GM12878 (cell line): Measurements from ENCODE around the gene ATG9B. TPM values are rescaled to one million over a fixed set of nuclear protein-coding genes. Genes with fewer than 3 reads are reported as not detected.
A peak's percentile ranks its signal among the peaks of the same experiment; 100 is the strongest.

ENCODE experiments used
- ATAC-seq: fragments of 200-7000 bp; cut with Tn5 transposase; 3 replicates; pipeline ENCODE4 v1.9.1; 2020; ENCODE audit warnings: mild to moderate bottlenecking, moderate library complexity
- BruUV-seq: library from RNA; stranded (reverse); fragments of 400-500 nt; replicated peaks from 2 replicates; lab custom pipeline; 2021; lab: Mats Ljungman, UMichigan
- CTCF ChIA-PET: fragments of 300-600 bp; sonication (Branson Sonifier 250); formaldehyde crosslinking; extraction: SDS; loops from one replicate; lab custom pipeline; 2021; ENCODE audit warnings: inconsistent platforms; lab: Yijun Ruan, JAX
- POLR2A ChIA-PET: fragments of 350-600 bp; formaldehyde crosslinking; extraction: SDS; loops from one replicate; lab custom pipeline; 2021; ENCODE audit warnings: inconsistent platforms; lab: Charles Lee
- RAD21 ChIA-PET: fragments of 300-600 bp; sonication (Branson Sonifier 250); formaldehyde crosslinking; loops from one replicate; lab custom pipeline; 2023; ENCODE audit warnings: antibody characterized with exemption; ENCODE audit not compliant: unreplicated experiment; lab: Charles Lee
- SMC1A ChIA-PET: fragments of 300-600 bp; sonication (Branson Sonifier 250); formaldehyde crosslinking; loops from one replicate; lab custom pipeline; 2023; ENCODE audit not compliant: unreplicated experiment, uncharacterized antibody; lab: Charles Lee
- DNase-seq: peaks from one replicate; pipeline ENCODE4 v3.0.0-alpha.2; 2011; ENCODE audit warnings: low read depth, low spot score
- FAIRE-seq: peaks from 3 replicates; lab custom pipeline; 2011; peaks lifted over from hg19 to GRCh38; lab: Jason Lieb, UNC
- H2AFZ ChIP-seq: 2 replicates; pipeline ENCODE4 v1.6.0; 2011; ENCODE audit warnings: low read depth, low read length, control low read depth; ENCODE audit not compliant: control insufficient read depth
- H3K27ac ChIP-seq: 2 replicates; pipeline ENCODE4 v1.5.1; 2011; ENCODE audit warnings: control low read depth; ENCODE audit not compliant: control insufficient read depth, insufficient read depth
- H3K27me3 ChIP-seq, 2 experiments: replicated peaks in 1 of 2; 2 replicates each; pipeline versions ENCODE4 v1.6.0 to v1.6.1; 2011; ENCODE audit warnings: low read length in 1 of 2; ENCODE audit not compliant: control insufficient read depth in 2 of 2, insufficient read depth in 2 of 2
- H3K36me3 ChIP-seq, 2 experiments: 2 replicates each; pipeline ENCODE4 v1.5.1; 2011; ENCODE audit warnings: low read length in 1 of 2; ENCODE audit not compliant: control insufficient read depth in 2 of 2, insufficient read depth in 2 of 2
- H3K4me1 ChIP-seq: 2 replicates; pipeline ENCODE4 v1.6.1; 2011; ENCODE audit warnings: mild to moderate bottlenecking, low read length, moderate library complexity, mixed read lengths; ENCODE audit not compliant: control insufficient read depth, insufficient read depth
- H3K4me2 ChIP-seq: 2 replicates; pipeline ENCODE4 v1.6.0; 2011; ENCODE audit warnings: control low read depth; ENCODE audit not compliant: control insufficient read depth, insufficient read depth
- H3K4me3 ChIP-seq: fragments of 200-600 bp; sonication (generic); 2 replicates; pipeline ENCODE4 v1.5.1; 2016
- H3K79me2 ChIP-seq: 2 replicates; pipeline ENCODE4 v1.6.0; 2011; ENCODE audit warnings: low read length; ENCODE audit not compliant: control insufficient read depth, insufficient read depth
- H3K9ac ChIP-seq: 2 replicates; pipeline ENCODE4 v1.8.0; 2011; ENCODE audit warnings: low read length, control low read depth, mixed read lengths; ENCODE audit not compliant: control insufficient read depth, insufficient read depth
- H3K9me3 ChIP-seq: replicated peaks from 3 replicates; pipeline ENCODE4 v1.5.1; 2011; ENCODE audit warnings: mild to moderate bottlenecking, low read length; ENCODE audit not compliant: control insufficient read depth, insufficient read depth
- H4K20me1 ChIP-seq: 2 replicates; pipeline ENCODE4 v1.6.0; 2011; ENCODE audit not compliant: control insufficient read depth, insufficient read depth
- CREB1 ChIP-seq: IDR thresholded peaks from 2 replicates; pipeline ENCODE4 v1.6.1; 2012; ENCODE audit warnings: low read depth, mild to moderate bottlenecking, inconsistent platforms
- EZH2 ChIP-seq: IDR thresholded peaks from 2 replicates; pipeline ENCODE4 v1.6.1; 2012; ENCODE audit warnings: low read depth, mild to moderate bottlenecking, control low read depth, inconsistent platforms, low read length, borderline replicate concordance; ENCODE audit not compliant: control insufficient read depth
- GATAD2B ChIP-seq: fragments of 450-650 bp; conservative IDR thresholded peaks from 2 replicates; pipeline ENCODE4 v1.6.1; 2017; ENCODE audit warnings: low read depth, mild to moderate bottlenecking, moderate library complexity
- MYB ChIP-seq: fragments of 150-350 bp; IDR thresholded peaks from 2 replicates; pipeline ENCODE4 v1.6.1; 2014; ENCODE audit warnings: mild to moderate bottlenecking, low read depth, low read length, borderline replicate concordance
- NBN ChIP-seq: fragments of 450-650 bp; IDR thresholded peaks from 2 replicates; pipeline ENCODE4 v1.6.1; 2016
- NFYB ChIP-seq: IDR thresholded peaks from 2 replicates; pipeline ENCODE4 v1.6.1; 2011; ENCODE audit warnings: low read depth, mild to moderate bottlenecking, low read length, improper control_type of control experiment, moderate library complexity; ENCODE audit not compliant: insufficient read depth
- SMAD1 ChIP-seq: fragments of 450-650 bp; IDR thresholded peaks from 2 replicates; pipeline ENCODE4 v1.6.1; 2018; ENCODE audit warnings: mild to moderate bottlenecking, low read depth; ENCODE audit not compliant: partially characterized antibody
- WGBS: methylation state at CpG from one replicate; pipeline ENCODE4 v1.1.6; 2016; ENCODE audit warnings: low lambda C conversion rate; ENCODE audit not compliant: insufficient replicate concordance, insufficient coverage; ENCODE audit errors: missing lambda C conversion rate; 5-methylcytosine and 5-hydroxymethylcytosine counted together
- in situ Hi-C: fragments of 300-500 bp; cut with MboI; formaldehyde crosslinking; loops from 9 replicates; pipeline ENCODE4 v1.14.3; 2018; ENCODE audit warnings: mixed read lengths
- intact Hi-C: fragments of 100-400 bp; cut with micrococcal nuclease; formaldehyde crosslinking; loops from one replicate; pipeline ENCODE4 v1.14.2; 2022; ENCODE audit not compliant: unreplicated experiment
- polyA plus RNA-seq, 11 experiments: library from polyadenylated mRNA; depleted of rRNA in 4 of 11; unstranded in 6 of 11; stranded (reverse) in 5 of 11; fragments of >200 nt; fragmentation: Nextera tagmentation in 4 of 11; fragmentation: Illumina TruSeq in 1 of 11; extraction: Ambion mirVana in 4 of 11; extraction: Trizol in 1 of 11; gene quantifications; 1 replicate in 1 of 11; 2 replicates in 10 of 11; pipeline versions ENCODE4 v1.2.1 to v1.2.3, GENCODE V29; 2011 to 2016; ENCODE audit warnings: inconsistent platforms in 2 of 11, missing spikeins in 2 of 11, low read depth in 1 of 11
- total RNA-seq, 4 experiments: library from RNA; depleted of rRNA in 3 of 4; stranded (reverse); fragments of >200 nt in 3 of 4; fragmentation: Illumina TruSeq in 1 of 4; extraction: Trizol in 1 of 4; gene quantifications; 2 replicates each; pipeline versions ENCODE4 v1.2.1 to v1.2.3, GENCODE V29; 2013 to 2021
- TF ChIP-seq, protein P1 (sequence below): fragments of 450-650 bp; IDR thresholded peaks from 2 replicates; pipeline ENCODE4 v1.6.1; 2016; ENCODE audit warnings: mild to moderate bottlenecking, moderate library complexity, borderline replicate concordance

ATG9B gene
- total and polyA plus RNA-seq, 10 of the 15 experiments (the other 5 are each of a cell fraction or from before 2014, with no cell fraction given): 0.01 to 0.83 (median 0.12) TPM; not detected in 2

DNA sequence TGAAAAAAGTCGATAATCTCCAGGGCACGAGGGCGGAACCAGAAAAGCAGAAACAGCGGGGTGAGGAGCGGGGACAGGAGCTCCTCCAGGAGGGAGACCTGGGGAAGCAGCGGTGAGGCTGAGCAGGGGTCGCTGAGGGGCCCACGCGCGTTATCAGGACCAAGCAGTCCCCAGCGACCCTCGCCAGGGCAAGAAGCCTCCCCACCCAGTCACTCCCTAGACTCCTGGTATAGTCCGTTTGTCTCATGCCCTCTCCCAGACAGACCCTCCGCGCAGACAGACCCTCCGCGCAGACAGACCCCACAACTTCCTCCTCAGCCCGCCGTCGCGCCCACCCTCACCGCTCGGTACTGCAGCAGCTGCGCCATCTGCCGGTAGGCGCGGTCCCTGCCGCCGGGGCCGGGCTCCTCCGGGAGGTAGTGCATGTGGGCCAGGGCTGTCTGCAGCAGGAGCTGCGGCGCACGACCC is 6.3 kb downstream of the ATG9B start (continued):
- 0 out of 2 replicates have a peak, but pooled peaks have one; percentile 11 for TF ChIP-seq NBN
- 0 out of 2 replicates have a peak, but pooled peaks have one; percentile 49 for TF ChIP-seq GATAD2B
- TF ChIP-seq MYB: no peak
- TF ChIP-seq EZH2: no peak
- TF ChIP-seq CREB1: 0 out of 2 replicates have a peak, but pooled peaks have one; percentile 10
- no peak for TF ChIP-seq SMAD1
- TF ChIP-seq, protein P1, sequence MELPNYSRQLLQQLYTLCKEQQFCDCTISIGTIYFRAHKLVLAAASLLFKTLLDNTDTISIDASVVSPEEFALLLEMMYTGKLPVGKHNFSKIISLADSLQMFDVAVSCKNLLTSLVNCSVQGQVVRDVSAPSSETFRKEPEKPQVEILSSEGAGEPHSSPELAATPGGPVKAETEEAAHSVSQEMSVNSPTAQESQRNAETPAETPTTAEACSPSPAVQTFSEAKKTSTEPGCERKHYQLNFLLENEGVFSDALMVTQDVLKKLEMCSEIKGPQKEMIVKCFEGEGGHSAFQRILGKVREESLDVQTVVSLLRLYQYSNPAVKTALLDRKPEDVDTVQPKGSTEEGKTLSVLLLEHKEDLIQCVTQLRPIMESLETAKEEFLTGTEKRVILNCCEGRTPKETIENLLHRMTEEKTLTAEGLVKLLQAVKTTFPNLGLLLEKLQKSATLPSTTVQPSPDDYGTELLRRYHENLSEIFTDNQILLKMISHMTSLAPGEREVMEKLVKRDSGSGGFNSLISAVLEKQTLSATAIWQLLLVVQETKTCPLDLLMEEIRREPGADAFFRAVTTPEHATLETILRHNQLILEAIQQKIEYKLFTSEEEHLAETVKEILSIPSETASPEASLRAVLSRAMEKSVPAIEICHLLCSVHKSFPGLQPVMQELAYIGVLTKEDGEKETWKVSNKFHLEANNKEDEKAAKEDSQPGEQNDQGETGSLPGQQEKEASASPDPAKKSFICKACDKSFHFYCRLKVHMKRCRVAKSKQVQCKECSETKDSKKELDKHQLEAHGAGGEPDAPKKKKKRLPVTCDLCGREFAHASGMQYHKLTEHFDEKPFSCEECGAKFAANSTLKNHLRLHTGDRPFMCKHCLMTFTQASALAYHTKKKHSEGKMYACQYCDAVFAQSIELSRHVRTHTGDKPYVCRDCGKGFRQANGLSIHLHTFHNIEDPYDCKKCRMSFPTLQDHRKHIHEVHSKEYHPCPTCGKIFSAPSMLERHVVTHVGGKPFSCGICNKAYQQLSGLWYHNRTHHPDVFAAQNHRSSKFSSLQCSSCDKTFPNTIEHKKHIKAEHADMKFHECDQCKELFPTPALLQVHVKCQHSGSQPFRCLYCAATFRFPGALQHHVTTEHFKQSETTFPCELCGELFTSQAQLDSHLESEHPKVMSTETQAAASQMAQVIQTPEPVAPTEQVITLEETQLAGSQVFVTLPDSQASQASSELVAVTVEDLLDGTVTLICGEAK: no peak
- TF ChIP-seq, all 136 proteins: peak for 7

DNA sequence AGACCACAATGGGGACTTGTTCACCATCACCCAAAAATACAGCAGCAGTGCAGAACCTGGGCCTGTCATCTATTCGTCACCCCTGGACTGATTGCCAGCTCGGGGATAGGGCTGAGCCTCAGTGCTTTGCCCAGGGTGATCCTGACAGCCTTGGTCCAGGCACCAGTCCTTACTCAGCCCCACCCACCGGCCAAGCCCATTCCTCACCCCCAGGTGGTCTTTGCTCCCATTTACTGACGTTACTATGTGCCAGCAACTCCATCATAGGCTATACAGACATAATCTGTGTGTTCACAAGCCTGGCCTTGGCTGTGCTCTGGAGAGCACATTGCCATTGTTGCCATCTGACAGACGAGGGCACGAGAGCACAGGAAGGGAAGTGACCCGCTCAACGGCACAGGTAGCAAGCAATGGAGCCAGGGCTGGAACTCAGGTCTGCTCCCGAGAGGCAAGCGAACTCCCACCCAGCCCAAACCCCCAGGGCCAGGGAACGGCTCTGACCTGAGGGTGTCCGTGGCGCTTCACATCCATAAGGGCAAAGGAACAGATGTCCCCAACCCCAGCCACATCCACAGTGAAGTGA is 6.8 kb downstream of the ATG9B start:
- no peak overlapping the region for H2AFZ ChIP-seq
- H3K9ac ChIP-seq: no peak overlapping the region
- in situ Hi-C loops (no loop called here), intact Hi-C loops (no loop called here)
- BruUV-seq: no TSS peak
- WGBS: 24% methylated on average over 13 of the region's 13 CpGs
- H3K9me3 ChIP-seq: no peaks in the 10 kb centered on the region
- FAIRE-seq: no peak
- H4K20me1 ChIP-seq: no peaks in the 10 kb centered on the region
- no peak overlapping the region for H3K4me2 ChIP-seq
- TF ChIP-seq NFYB: no peak
- no peaks in the 10 kb centered on the region for H3K79me2 ChIP-seq
- H3K4me1 ChIP-seq: peaks cover 9% of the 10 kb centered on the region
- DNase-seq: no peak
- no peak overlapping the region for H3K27ac ChIP-seq
- H3K4me3 ChIP-seq: no peak overlapping the region
- RAD21 ChIA-PET: no interaction called here
- H3K36me3 ChIP-seq: no peaks in the 10 kb centered on the region
- no peak for ATAC-seq
- H3K27me3 ChIP-seq: peaks cover 8 to 10% of the 10 kb centered on the region in 2 experiments; a peak in 3 of 4 replicates
- POLR2A ChIA-PET: no interaction called here
- CTCF ChIA-PET: interaction anchor here (1.1 to 2.4 kb wide), 8 partner anchors 9 to 55 kb away, joined by 3 to 14 read pairs (median 5); partner anchors contain the start of gene ABCB8
- SMC1A ChIA-PET: interaction anchor here (1.0 to 1.4 kb wide), 2 partner anchors 11 to 139 kb away, joined by 3 read pairs; partner anchors contain the start of gene ABCB8
